HG03432 (cell line): ENCODE data around the gene SREK1.

Experiments used
- ATAC-seq: cut with Tn5 transposase; IDR thresholded peaks from one replicate; pipeline ENCODE4 v1.9.1; 2021; ENCODE audit warnings: mild to moderate bottlenecking, moderate library complexity; ENCODE audit not compliant: unreplicated experiment

Gene SREK1

GRCh38 chr5:66164044-66164790, 20.1 kb downstream of the SREK1 start:
- no peak for ATAC-seq

GRCh38 chr5:66168226-66168625, 24.1 kb downstream of the SREK1 start:
- no peak for ATAC-seq

GRCh38 chr5:66169534-66169933, 25.4 kb downstream of the SREK1 start:
- peak; percentile 58 for ATAC-seq

GRCh38 chr5:66170195-66170919, 26.3 kb downstream of the SREK1 start:
- no peak for ATAC-seq

- ATAC-seq: peak; percentile 61
Observed at GRCh38 chr5:66171349-66172344, 27.5 kb downstream of the SREK1 start.

GRCh38 chr5:66174338-66174737, 30.2 kb downstream of the SREK1 start:
- no peak for ATAC-seq

- ATAC-seq: no peak
Observed at GRCh38 chr5:66178799-66179198, 34.7 kb downstream of the SREK1 start.

- ATAC-seq: no peak
Observed at GRCh38 chr5:66179297-66180051, 35.4 kb downstream of the SREK1 start.

GRCh38 chr5:66180282-66181155, 36.4 kb downstream of the SREK1 start:
- ATAC-seq: no peak

- no peak for ATAC-seq
Observed at GRCh38 chr5:66186108-66186507, 42.0 kb downstream of the SREK1 start.

- ATAC-seq: no peak
Observed at GRCh38 chr5:66193419-66193818, 49.3 kb downstream of the SREK1 start.

- ATAC-seq: no peak
Observed at GRCh38 chr5:66197764-66198405, 53.8 kb downstream of the SREK1 start.

GRCh38 chr5:66198837-66199236, 54.7 kb downstream of the SREK1 start:
- no peak for ATAC-seq

GRCh38 chr5:66203531-66203930, 59.4 kb downstream of the SREK1 start:
- no peak for ATAC-seq

- no peak for ATAC-seq
Observed at GRCh38 chr5:66206465-66206864, 62.4 kb downstream of the SREK1 start.

- no peak for ATAC-seq
Observed at GRCh38 chr5:66207800-66208561, 63.9 kb downstream of the SREK1 start.

GRCh38 chr5:66209350-66209749, 65.2 kb downstream of the SREK1 start:
- ATAC-seq: no peak

- ATAC-seq: no peak
Observed at GRCh38 chr5:66209794-66210193, 65.7 kb downstream of the SREK1 start.
